Cerebellar cortex (tissue), 1 donor: ENCODE data around the gene MED14.
"Not testable (repeated sequence)": the region's sequence is repeated elsewhere in the genome, so short reads cannot be mapped to it uniquely, and the experiment has no call there.

ENCODE experiments used
- DNase-seq: peaks from one replicate; pipeline ENCODE4 v3.0.0-alpha.2; 2015; ENCODE audit warnings: low spot score

Gene MED14

GRCh38 chrX:40735325-40736169 lies at the start of gene MED14:
Gene MED14, minus strand, starts transcription at chrX:40735542. Its CDS starts 130 bp downstream, at chrX:40735412.
- DNase-seq, result peak; percentile 89

GRCh38 chrX:40784516-40785151 lies 49.3 kb upstream of the MED14 start:
- no peak for DNase-seq

GRCh38 chrX:40782644-40783259 lies 47.4 kb upstream of the MED14 start:
- DNase-seq, result not testable (repeated sequence)

GRCh38 chrX:40780951-40781350 lies 45.6 kb upstream of the MED14 start:
- DNase-seq, result no peak

- DNase-seq, result no peak
These were observed 44.7 kb upstream of the MED14 start for GRCh38 chrX:40780082-40780481.

- DNase-seq, result no peak
These were observed 43.7 kb upstream of the MED14 start for GRCh38 chrX:40778861-40779575.

- no peak for DNase-seq
These were observed 38.5 kb upstream of the MED14 start for GRCh38 chrX:40773809-40774208.

GRCh38 chrX:40773188-40773587 lies 37.8 kb upstream of the MED14 start:
- DNase-seq, result no peak

- DNase-seq, result no peak
These were observed 36.9 kb upstream of the MED14 start for GRCh38 chrX:40772290-40772689.

GRCh38 chrX:40761762-40762161 lies 26.4 kb upstream of the MED14 start:
- no peak for DNase-seq

- DNase-seq, result no peak
These were observed 24.0 kb upstream of the MED14 start for GRCh38 chrX:40759374-40759773.

- DNase-seq, result no peak
These were observed 21.7 kb upstream of the MED14 start for GRCh38 chrX:40757058-40757457.

- DNase-seq, result peak; percentile 75
These were observed 20.2 kb upstream of the MED14 start for GRCh38 chrX:40755291-40756249.

GRCh38 chrX:40749681-40750494 lies 14.5 kb upstream of the MED14 start:
- DNase-seq, result no peak

- DNase-seq, result no peak
These were observed 13.6 kb upstream of the MED14 start for GRCh38 chrX:40748977-40749376.

- no peak for DNase-seq
These were observed 11.2 kb upstream of the MED14 start for GRCh38 chrX:40746521-40746920.

GRCh38 chrX:40736170-40736505 lies 796 bp upstream of the MED14 start:
- DNase-seq, result no peak

- DNase-seq, result no peak
These were observed 394 bp downstream of the MED14 start for GRCh38 chrX:40734971-40735324.

GRCh38 chrX:40733706-40734105 lies 1.6 kb downstream of the MED14 start:
- no peak for DNase-seq

GRCh38 chrX:40732499-40732898 lies 2.8 kb downstream of the MED14 start:
- not testable (repeated sequence) for DNase-seq
